Ishikawa (cell line): ENCODE data around the gene NUDT5.

Experiments
- CEBPB ChIP-seq: IDR thresholded peaks from 2 replicates; pipeline ENCODE4 v1.6.1; 2012
- CREB1 ChIP-seq: IDR thresholded peaks from 2 replicates; pipeline ENCODE4 v1.6.1; 2012; ENCODE audit warnings: low read depth
- EGR1 ChIP-seq: IDR thresholded peaks from 2 replicates; pipeline ENCODE4 v1.6.1; 2012
- EP300 ChIP-seq: IDR thresholded peaks from 2 replicates; pipeline ENCODE4 v1.6.1; 2012; ENCODE audit warnings: borderline replicate concordance
- FOXM1 ChIP-seq: IDR thresholded peaks from 2 replicates; pipeline ENCODE4 v1.6.1; 2012; ENCODE audit warnings: low read depth, borderline replicate concordance
- MAX ChIP-seq: IDR thresholded peaks from 2 replicates; pipeline ENCODE4 v1.6.1; 2012
- NFIC ChIP-seq: IDR thresholded peaks from 2 replicates; pipeline ENCODE4 v1.6.1; 2012
- RAD21 ChIP-seq: IDR thresholded peaks from 2 replicates; pipeline ENCODE4 v1.6.1; 2012; ENCODE audit warnings: low read depth
- REST ChIP-seq: IDR thresholded peaks from 2 replicates; pipeline ENCODE4 v1.6.1; 2012; ENCODE audit warnings: low read depth, mild to moderate bottlenecking
- TAF1 ChIP-seq: IDR thresholded peaks from 2 replicates; pipeline ENCODE4 v1.6.1; 2012; ENCODE audit warnings: low read depth, mild to moderate bottlenecking
- TCF12 ChIP-seq: IDR thresholded peaks from 2 replicates; pipeline ENCODE4 v1.6.1; 2012; ENCODE audit warnings: low read depth
- TEAD4 ChIP-seq: IDR thresholded peaks from 2 replicates; pipeline ENCODE4 v1.6.1; 2012
- YY1 ChIP-seq: IDR thresholded peaks from 2 replicates; pipeline ENCODE4 v1.6.1; 2012; ENCODE audit warnings: low read depth
- ZBTB7A ChIP-seq: IDR thresholded peaks from 2 replicates; pipeline ENCODE4 v1.6.1; 2012; ENCODE audit warnings: low read depth

- no peak for TF ChIP-seq TAF1
- no peak for TF ChIP-seq EP300
- no peak for TF ChIP-seq YY1
- TF ChIP-seq ZBTB7A = no peak
- TF ChIP-seq RAD21 = no peak
- TF ChIP-seq TEAD4 = no peak
- TF ChIP-seq CEBPB = peak; percentile 79
- TF ChIP-seq NFIC = no peak
- no peak for TF ChIP-seq EGR1
- TF ChIP-seq FOXM1 = no peak
- no peak for TF ChIP-seq CREB1
- no peak for TF ChIP-seq MAX
- no peak for TF ChIP-seq TCF12
- TF ChIP-seq REST = no peak
Measured at GRCh38 chr10:12194752-12195271, 879 bp downstream of the NUDT5 start.
